ENCODE measurements around the gene MEF2B.

DNA sequence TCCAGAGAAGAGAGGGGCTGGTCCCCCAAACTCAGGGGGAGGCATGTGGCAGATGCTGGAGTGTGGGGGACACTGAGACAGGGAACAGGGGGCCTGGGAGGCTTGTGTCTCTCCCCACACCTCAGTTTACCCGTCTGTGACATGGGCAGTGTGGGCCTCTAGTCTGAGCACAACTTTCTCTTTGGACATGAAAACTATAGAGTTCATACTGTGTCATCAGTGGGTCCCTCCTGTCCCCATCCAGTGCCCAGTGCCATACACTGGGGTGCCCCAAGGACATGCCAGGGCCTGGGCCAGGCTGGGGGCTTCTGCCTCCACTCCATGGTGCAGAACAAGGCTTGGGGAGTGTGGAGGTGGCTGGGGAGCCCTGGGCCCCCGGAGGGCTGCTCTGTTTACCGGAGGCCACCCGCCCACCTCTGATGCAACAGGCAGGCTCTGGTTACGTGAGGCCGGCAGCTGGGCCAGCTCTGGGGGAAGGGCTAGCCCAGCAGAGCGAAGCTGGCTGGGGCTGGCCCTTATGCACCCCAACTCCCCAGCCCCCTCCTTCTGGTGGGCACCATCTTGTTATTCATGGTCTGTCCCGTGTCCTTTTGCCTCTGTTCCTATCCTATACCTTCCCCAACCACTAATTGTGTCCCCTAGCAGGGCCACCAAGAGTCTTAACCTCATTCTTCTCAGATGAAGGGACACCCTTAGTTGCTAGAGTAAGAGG, 1.9 kb upstream of the MEF2B start:
- TF ChIP-seq POLR2AphosphoS5 (IDR thresholded peaks at IDR 0.05; ENCODE audit: low read depth, low read length): no peak
- no peak for TF ChIP-seq TAF1 (IDR thresholded peaks at IDR 0.05; ENCODE audit: borderline replicate concordance, insufficient read depth, low read length)
- no peak for TF ChIP-seq SIN3A (IDR thresholded peaks at IDR 0.05; ENCODE audit: borderline replicate concordance, insufficient read depth, low read length)
- TF ChIP-seq, protein P1, sequence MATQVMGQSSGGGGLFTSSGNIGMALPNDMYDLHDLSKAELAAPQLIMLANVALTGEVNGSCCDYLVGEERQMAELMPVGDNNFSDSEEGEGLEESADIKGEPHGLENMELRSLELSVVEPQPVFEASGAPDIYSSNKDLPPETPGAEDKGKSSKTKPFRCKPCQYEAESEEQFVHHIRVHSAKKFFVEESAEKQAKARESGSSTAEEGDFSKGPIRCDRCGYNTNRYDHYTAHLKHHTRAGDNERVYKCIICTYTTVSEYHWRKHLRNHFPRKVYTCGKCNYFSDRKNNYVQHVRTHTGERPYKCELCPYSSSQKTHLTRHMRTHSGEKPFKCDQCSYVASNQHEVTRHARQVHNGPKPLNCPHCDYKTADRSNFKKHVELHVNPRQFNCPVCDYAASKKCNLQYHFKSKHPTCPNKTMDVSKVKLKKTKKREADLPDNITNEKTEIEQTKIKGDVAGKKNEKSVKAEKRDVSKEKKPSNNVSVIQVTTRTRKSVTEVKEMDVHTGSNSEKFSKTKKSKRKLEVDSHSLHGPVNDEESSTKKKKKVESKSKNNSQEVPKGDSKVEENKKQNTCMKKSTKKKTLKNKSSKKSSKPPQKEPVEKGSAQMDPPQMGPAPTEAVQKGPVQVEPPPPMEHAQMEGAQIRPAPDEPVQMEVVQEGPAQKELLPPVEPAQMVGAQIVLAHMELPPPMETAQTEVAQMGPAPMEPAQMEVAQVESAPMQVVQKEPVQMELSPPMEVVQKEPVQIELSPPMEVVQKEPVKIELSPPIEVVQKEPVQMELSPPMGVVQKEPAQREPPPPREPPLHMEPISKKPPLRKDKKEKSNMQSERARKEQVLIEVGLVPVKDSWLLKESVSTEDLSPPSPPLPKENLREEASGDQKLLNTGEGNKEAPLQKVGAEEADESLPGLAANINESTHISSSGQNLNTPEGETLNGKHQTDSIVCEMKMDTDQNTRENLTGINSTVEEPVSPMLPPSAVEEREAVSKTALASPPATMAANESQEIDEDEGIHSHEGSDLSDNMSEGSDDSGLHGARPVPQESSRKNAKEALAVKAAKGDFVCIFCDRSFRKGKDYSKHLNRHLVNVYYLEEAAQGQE (IDR thresholded peaks at IDR 0.05; ENCODE audit: insufficient read depth in 1 of 2, low read depth in 2 of 2, low read length in 2 of 2): no peak

Data from PFSK-1 (cell line).